GM12892 (cell line): ENCODE measurements around the gene KCNMB3.

Experiments
- POLR2A ChIP-seq: IDR thresholded peaks from 2 replicates; pipeline ENCODE4 v1.6.1; 2011; ENCODE audit warnings: low read depth, low read length, control low read depth
- TAF1 ChIP-seq: IDR thresholded peaks from 2 replicates; pipeline ENCODE4 v1.6.1; 2011; ENCODE audit warnings: low read depth, mild to moderate bottlenecking, control low read depth, low read length, borderline replicate concordance

GRCh38 chr3:179236669-179237301 is 14.1 kb downstream of the KCNMB3 start:
- TF ChIP-seq POLR2A (no peak), TAF1 (no peak)
